ENCODE results near the gene CHKB. TPM values are rescaled to one million over a fixed set of nuclear protein-coding genes. Genes with fewer than 3 reads are reported as not detected.
"Not testable (repeated sequence)": the region's sequence is repeated elsewhere in the genome, so short reads cannot be mapped to it uniquely, and the experiment has no call there.

CHKB gene
- total RNA-seq, 2 donors from 2014 or later: 95.6 to 110 TPM

DNA sequence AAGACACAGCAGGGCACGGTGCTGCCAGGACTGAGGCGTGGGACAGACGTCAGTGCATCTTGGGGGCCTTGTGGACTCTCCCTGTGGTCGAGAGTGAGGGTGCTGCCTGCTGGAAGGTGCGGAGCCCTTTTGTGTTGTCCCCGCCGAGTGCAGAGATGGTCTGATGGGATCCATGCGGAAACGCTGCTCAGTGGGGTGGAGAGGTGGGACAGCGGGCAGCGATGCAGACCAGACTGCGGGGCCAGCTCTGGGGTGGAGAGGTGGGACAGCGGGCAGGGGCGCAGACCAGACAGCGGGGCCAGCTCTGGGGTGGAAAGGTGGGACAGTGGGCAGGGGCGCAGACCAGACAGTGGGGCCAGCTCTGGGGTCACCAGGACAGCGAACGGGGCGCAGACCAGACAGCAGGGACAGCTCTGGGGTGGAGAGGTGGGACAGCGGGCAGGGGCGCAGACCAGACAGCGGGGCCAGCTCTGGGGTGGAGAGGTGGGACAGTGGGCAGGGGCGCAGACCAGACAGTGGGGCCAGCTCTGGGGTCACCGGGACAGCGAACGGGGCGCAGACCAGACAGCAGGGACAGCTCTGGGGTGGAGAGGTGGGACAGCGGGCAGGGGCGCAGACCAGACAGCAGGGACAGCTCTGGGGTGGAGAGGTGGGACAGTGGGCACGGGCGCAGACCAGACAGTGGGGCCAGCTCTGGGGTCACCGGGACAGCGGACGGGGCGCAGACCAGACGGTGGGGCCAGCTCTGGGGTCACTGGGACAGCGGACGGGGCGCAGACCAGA, 25.6 kb upstream of the CHKB start:
- not testable (repeated sequence) for H3K36me3 Mint-ChIP-seq (ENCODE audit: insufficient read depth in 2 of 2); H3K27ac Mint-ChIP-seq; DNase-seq

DNA sequence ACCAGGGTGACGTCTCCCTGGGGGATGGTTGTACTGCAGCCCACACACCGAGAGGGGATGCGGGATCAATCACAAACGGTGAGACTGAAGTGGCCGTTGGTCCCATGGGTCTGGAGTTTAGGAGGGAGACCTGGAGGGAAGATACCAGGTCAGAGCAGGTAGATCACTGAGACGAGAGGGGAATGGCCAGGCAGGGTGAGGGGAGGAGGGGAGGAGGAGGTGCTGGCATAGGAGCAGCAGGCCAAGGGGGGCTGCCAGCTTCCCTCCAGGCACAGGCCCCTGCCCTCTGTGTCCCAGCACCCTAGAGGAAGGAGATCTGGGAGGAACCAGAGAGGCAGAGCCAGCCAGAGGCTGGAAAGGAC, 25.0 kb upstream of the CHKB start:
- Mint-ChIP-seq H3K36me3 (ENCODE audit: insufficient read depth in 2 of 2) (no peaks in the 10 kb centered on the region), H3K9me3 (no peaks in the 10 kb centered on the region), H3K27me3 (ENCODE audit: low read depth) (peaks cover 36% of the 10 kb centered on the region), H3K4me3 (no peak overlapping the region), H3K27ac (no peak overlapping the region), H3K4me1 (ENCODE audit: low read depth) (peaks cover 8% of the 10 kb centered on the region)
- DNase-seq: no peak
- ATAC-seq (replicated peaks in 1 of 2): no peak

More for the DNA sequence above, 25.6 kb upstream of the CHKB start:
- H3K4me3 Mint-ChIP-seq; ATAC-seq (replicated peaks in 1 of 2); H3K9me3 Mint-ChIP-seq; H3K4me1 Mint-ChIP-seq (ENCODE audit: low read depth): not testable (repeated sequence)
- peaks cover 35% of the 10 kb centered on the region for H3K27me3 Mint-ChIP-seq (ENCODE audit: low read depth)

DNA sequence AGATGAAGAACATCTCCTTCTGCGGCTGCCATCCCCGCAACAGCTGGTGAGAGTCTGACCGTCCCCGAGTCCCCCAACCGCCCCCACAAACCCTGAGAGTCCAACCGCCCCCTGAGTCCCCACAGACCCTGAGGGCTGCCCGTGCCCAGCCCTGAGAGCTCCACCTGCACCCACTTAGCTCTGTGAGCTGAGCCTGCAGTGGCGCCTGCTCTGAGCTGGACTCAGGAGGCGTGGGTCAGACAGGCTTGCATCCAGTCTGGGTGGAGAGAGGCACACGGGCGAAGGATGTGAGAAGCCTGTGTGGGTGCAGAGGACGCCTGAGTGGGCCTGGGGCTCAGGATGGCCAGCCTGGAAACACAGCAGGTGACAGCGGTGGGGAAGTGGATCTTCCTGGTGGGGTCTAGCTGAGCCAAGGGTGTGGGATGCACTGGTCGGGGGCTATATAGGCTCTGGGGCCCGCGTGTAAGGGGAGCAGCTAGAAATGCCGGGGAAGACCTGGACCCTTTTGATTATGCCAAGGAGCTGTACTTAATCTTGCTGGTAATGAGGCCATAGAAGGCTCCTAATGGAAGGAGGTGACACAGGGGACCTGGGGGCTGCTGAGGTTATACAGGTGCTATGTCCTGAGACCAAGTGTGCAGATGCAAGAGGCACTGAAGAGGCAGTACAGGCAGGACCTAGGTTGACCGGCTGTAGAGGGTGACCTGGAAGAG, 24.5 kb upstream of the CHKB start:
- Mint-ChIP-seq H3K27me3 (ENCODE audit: low read depth) (peaks cover 42% of the 10 kb centered on the region), H3K27ac (no peak overlapping the region), H3K4me1 (ENCODE audit: low read depth) (peaks cover 5% of the 10 kb centered on the region), H3K9me3 (no peaks in the 10 kb centered on the region), H3K4me3 (no peak overlapping the region), H3K36me3 (ENCODE audit: insufficient read depth in 2 of 2) (no peaks in the 10 kb centered on the region)
- DNase-seq: no peak
- no peak for ATAC-seq (replicated peaks in 1 of 2)

DNA sequence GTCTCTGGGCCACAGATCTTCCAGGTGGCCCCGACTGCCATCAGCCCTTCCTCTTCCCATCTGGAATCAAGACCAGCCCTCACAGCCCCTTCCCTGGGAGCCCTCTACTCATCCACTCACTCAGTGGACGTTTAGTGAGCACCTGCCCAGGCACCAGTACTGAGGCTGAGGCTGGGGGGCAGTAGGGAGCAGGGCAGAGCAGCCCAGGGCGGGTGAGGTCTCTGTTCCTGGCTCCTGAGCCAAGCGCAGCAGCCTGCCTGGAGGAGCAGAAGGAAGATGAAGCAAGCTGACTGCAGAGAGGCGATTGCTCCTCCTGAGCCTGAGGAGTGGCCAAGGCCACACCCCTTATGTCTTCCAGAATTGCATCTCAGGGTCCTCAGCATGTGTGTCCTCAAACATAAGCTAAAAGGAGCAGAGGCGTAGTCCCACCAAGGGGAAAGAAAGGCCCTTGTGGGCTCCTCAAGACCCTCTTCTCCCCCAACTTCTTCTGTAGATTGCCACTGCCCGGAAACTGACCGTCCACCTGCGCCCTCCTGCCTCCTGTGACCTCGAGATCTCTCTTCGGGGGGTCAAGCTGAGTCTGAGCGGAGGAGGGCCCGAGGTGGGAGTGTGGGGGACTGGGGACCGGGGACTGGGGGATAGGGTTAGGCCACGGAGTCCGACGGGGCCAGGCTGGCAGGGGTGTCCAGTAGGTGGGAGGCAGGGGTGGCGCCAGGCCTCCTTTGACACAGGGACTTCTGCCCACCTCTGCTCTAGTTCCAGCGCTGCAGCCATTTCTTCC, 23.7 kb upstream of the CHKB start:
- peaks cover 0 to 1% of the 10 kb centered on the region in 2 donors for H3K36me3 Mint-ChIP-seq (ENCODE audit: insufficient read depth in 2 of 2)
- H3K4me3 Mint-ChIP-seq: no peak overlapping the region
- H3K9me3 Mint-ChIP-seq: no peaks in the 10 kb centered on the region
- DNase-seq: peak in 1 of 2 donors; percentile 43
- H3K4me1 Mint-ChIP-seq (ENCODE audit: low read depth): no peaks in the 10 kb centered on the region
- no peak overlapping the region for H3K27ac Mint-ChIP-seq
- peaks cover 49% of the 10 kb centered on the region for H3K27me3 Mint-ChIP-seq (ENCODE audit: low read depth)
- peak; percentile 30 to 54 for ATAC-seq (replicated peaks in 1 of 2)

DNA sequence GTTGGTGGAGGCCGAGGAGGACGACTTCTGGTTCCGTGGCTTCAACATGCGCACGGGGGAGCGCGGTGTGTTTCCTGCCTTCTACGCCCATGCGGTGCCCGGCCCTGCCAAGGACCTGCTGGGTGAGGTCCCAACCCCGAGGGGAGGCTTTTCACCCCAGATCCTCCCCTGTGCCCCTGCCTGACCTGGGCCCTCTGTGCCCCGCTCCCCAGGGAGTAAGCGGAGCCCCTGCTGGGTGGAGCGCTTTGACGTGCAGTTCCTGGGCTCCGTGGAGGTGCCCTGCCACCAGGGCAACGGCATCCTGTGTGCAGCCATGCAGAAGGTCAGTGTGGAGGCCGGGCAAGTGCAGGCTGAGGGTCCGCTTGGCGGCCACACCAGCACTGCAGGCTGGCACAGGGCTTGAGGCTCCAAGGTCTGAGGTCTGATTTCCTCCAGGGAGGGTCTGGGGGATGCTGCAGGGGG, 23.0 kb upstream of the CHKB start:
- DNase-seq (no peak), ATAC-seq (replicated peaks in 1 of 2) (peak in 1 of 2 donors; percentile 6)
- H3K27ac Mint-ChIP-seq: no peak overlapping the region
- no peaks in the 10 kb centered on the region for H3K4me1 Mint-ChIP-seq (ENCODE audit: low read depth)
- H3K27me3 Mint-ChIP-seq (ENCODE audit: low read depth): peaks cover 48% of the 10 kb centered on the region
- no peak overlapping the region for H3K4me3 Mint-ChIP-seq
- no peaks in the 10 kb centered on the region for H3K9me3 Mint-ChIP-seq
- peaks cover 0 to 1% of the 10 kb centered on the region in 2 donors for H3K36me3 Mint-ChIP-seq (ENCODE audit: insufficient read depth in 2 of 2)

DNA sequence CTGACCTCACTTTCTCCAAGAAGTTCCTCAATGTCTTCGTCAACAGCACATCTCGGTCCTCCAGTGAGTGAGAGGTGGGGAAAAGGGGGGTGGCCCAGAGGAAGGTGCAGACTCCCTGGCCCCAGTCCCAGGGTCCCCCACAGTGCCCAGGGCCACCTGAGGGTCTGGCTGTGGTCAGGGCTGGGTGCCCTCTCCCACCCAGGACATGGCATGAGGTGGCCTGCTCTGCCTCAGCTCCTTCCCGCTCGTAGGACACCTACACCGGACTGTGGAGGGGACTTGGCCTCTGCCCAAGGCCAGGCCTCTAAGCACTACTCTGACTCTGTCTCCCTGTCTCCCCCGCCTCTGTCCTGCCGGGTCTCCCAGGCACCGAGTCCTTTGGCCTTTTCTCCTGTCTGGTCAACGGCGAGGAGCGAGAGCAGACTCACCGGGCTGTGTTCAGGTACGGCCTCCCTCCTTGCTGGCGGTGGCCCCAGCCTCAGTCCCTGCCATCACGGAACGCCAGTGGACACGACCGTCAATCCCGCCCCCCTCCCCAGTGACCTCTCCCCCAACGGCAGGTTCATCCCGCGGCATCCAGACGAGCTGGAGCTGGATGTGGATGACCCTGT, 22.5 kb upstream of the CHKB start:
- H3K27ac Mint-ChIP-seq: no peak overlapping the region
- DNase-seq (no peak), ATAC-seq (replicated peaks in 1 of 2) (no peak)
- H3K4me3 Mint-ChIP-seq: no peak overlapping the region
- peaks cover 0 to 1% of the 10 kb centered on the region in 2 donors for H3K36me3 Mint-ChIP-seq (ENCODE audit: insufficient read depth in 2 of 2)
- H3K27me3 Mint-ChIP-seq (ENCODE audit: low read depth): peaks cover 42% of the 10 kb centered on the region
- H3K4me1 Mint-ChIP-seq (ENCODE audit: low read depth): no peaks in the 10 kb centered on the region
- no peaks in the 10 kb centered on the region for H3K9me3 Mint-ChIP-seq

DNA sequence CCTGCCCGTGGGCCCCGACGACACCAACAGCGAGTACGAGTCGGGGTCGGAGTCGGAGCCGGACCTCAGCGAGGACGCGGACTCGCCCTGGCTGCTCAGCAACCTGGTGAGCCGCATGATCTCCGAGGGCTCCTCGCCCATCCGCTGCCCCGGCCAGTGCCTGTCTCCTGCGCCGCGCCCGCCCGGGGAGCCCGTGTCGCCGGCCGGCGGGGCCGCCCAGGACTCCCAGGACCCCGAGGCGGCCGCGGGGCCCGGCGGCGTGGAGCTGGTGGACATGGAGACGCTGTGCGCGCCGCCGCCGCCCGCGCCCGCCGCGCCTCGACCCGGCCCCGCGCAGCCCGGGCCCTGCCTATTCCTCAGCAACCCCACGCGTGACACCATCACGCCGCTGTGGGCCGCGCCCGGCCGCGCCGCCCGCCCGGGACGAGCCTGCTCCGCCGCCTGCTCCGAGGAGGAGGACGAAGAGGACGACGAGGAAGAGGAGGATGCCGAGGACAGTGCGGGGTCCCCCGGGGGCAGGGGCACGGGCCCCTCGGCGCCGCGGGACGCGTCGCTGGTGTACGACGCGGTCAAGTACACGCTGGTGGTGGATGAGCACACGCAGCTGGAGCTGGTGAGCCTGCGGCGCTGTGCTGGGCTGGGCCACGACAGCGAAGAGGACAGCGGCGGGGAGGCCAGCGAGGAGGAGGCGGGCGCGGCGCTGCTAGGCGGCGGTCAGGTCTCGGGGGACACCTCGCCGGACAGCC, 21.8 kb upstream of the CHKB start:
- H3K27ac Mint-ChIP-seq: no peak overlapping the region
- no peak for DNase-seq
- no peak overlapping the region for H3K4me3 Mint-ChIP-seq
- no peaks in the 10 kb centered on the region for H3K9me3 Mint-ChIP-seq
- H3K36me3 Mint-ChIP-seq (ENCODE audit: insufficient read depth in 2 of 2): peaks cover 0 to 1% of the 10 kb centered on the region in 2 donors
- no peak for ATAC-seq (replicated peaks in 1 of 2)
- peaks cover 42% of the 10 kb centered on the region for H3K27me3 Mint-ChIP-seq (ENCODE audit: low read depth)
- no peaks in the 10 kb centered on the region for H3K4me1 Mint-ChIP-seq (ENCODE audit: low read depth)

DNA sequence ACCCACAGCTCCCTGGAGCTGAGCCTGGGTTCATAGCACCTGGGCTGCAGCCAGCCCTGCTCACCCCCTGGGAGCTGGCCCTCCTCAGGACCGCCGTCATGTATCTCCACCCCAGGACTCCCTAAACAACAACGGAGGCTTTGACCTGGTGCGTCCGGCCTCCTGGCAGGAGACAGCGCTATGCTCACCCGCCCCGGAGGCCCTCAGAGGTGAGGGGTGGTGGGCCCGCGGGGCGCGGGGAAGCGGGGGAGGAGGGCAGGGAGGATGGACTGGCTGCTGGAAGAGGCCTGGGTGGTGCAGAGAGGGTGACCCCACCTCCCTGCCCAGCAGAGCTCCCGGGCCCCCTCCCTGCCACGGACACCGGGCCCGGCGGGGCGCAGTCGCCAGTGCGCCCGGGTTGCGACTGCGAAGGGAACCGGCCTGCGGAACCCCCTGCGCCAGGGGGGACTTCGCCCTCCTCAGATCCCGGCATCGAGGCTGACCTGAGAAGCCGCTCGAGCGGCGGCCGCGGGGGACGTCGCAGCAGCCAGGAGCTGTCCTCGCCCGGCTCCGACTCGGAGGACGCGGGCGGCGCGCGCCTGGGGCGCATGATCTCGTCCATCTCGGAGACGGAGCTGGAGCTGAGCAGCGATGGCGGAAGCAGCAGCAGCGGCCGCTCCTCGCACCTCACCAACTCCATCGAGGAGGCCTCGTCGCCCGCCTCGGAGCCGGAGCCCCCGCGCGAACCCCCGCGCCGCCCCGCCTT, 21.0 kb upstream of the CHKB start:
- Mint-ChIP-seq H3K27me3 (ENCODE audit: low read depth) (peaks cover 40% of the 10 kb centered on the region), H3K36me3 (ENCODE audit: insufficient read depth in 2 of 2) (peaks cover 0 to 1% of the 10 kb centered on the region in 2 donors), H3K4me3 (no peak overlapping the region), H3K4me1 (ENCODE audit: low read depth) (no peaks in the 10 kb centered on the region), H3K27ac (no peak overlapping the region), H3K9me3 (no peaks in the 10 kb centered on the region)
- ATAC-seq (replicated peaks in 1 of 2): no peak
- no peak for DNase-seq

DNA sequence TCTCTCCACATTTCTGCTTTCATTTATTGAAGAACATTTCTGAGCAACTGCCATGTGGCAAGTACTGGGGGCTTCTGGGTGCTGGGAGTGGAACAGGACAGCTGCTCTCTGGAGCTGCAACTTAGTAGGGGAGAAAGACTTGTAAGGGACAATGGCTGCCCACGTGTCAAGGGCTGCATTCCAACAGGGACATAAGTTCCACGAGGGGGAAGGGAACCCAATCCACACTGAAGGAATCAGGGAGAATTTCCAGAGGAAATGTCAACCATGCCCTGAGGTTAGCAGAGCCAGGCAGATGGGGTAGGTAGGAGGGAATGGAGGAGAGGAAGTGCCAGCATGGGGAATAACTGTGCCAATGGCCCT, 19.7 kb upstream of the CHKB start:
- H3K36me3 Mint-ChIP-seq (ENCODE audit: insufficient read depth in 2 of 2): peaks cover 0 to 5% of the 10 kb centered on the region in 2 donors
- no peaks in the 10 kb centered on the region for H3K9me3 Mint-ChIP-seq
- peaks cover 32% of the 10 kb centered on the region for H3K27me3 Mint-ChIP-seq (ENCODE audit: low read depth)
- H3K4me1 Mint-ChIP-seq (ENCODE audit: low read depth): no peaks in the 10 kb centered on the region
- no peak for ATAC-seq (replicated peaks in 1 of 2)
- H3K4me3 Mint-ChIP-seq: peak overlapping the region; percentile 58 to 76
- no peak overlapping the region for H3K27ac Mint-ChIP-seq
- no peak for DNase-seq

DNA sequence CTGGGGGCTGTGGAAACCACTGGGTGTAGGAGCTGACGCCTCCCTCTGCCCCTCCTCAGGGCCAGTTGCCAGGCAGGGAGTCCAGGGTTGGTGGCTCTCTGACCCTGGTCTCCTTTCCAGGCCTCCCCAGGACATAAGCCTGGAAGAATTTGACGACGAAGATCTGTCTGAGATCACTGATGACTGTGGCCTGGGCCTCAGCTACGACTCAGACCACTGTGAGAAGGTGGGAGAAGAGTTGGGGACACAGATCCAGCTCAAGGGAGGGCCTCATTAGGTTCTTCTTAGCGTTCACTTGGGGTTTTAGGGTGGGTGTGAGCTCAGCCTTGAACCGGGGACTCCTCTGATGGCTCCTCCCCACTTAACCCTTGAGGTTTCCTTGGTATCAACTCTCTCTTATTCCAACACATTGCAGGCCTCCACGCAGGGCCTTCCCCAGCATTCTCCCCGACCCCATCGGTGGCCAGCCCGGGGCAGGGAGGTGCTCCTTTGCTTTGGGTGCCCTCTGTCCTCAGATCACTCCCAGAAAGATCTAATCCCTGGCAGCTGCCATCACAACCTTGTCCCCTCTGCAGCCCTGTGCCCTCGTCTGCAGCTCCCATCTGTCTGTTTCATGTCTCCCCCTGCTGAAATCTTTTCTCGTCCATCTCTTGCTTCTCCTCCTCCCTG, 19.2 kb upstream of the CHKB start:
- Mint-ChIP-seq H3K4me3 (peak overlapping the region; percentile 58 to 76), H3K36me3 (ENCODE audit: insufficient read depth in 2 of 2) (peaks cover 0 to 5% of the 10 kb centered on the region in 2 donors), H3K4me1 (ENCODE audit: low read depth) (no peaks in the 10 kb centered on the region), H3K27me3 (ENCODE audit: low read depth) (peaks cover 28% of the 10 kb centered on the region), H3K27ac (no peak overlapping the region), H3K9me3 (no peaks in the 10 kb centered on the region)
- ATAC-seq (replicated peaks in 1 of 2): no peak
- no peak for DNase-seq

DNA sequence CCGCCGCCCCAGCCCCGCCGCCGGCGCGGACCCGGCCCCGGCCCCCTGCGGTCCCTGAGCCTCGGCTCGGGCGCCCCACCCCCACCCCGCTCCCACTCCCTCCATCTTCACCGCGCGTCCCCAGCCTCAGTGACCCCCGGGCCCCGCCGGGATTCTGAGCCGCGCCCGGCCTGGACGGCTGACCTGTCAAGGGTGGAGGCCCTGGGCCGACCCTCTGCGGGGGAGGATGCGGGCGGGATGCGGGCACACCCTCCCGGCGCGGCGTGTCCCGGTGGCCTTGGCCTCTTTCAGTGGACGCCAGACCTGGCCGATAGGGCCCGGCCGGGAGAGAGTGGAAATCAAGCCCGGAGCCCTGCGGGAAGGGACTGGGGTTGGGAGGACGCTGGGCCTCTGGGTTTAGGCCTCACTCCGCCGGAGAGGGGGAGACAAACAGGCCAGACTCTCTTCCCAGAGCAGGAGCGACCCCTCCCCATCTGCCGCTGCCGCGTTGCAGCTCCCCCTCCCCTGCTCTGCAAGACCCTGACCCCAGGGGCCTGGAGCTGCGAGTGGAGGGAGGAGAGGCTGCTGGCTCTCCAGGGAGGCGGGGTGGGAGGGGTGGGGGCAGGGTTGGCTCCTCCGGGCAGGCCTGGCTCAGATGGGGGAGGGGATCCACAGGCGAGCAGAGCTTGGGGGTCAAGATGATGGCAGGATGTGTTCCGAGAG, 18.5 kb upstream of the CHKB start:
- H3K36me3 Mint-ChIP-seq (ENCODE audit: insufficient read depth in 2 of 2): peaks cover 0 to 5% of the 10 kb centered on the region in 2 donors
- peaks cover 28% of the 10 kb centered on the region for H3K27me3 Mint-ChIP-seq (ENCODE audit: low read depth)
- no peaks in the 10 kb centered on the region for H3K4me1 Mint-ChIP-seq (ENCODE audit: low read depth)
- H3K9me3 Mint-ChIP-seq: no peaks in the 10 kb centered on the region
- no peak for ATAC-seq (replicated peaks in 1 of 2)
- DNase-seq: no peak
- peak overlapping the region in 1 of 2 donors; percentile 76 for H3K4me3 Mint-ChIP-seq
- H3K27ac Mint-ChIP-seq: no peak overlapping the region
